SU-DHL-6 (cell line): Measurements from ENCODE around the gene EMC9.
A peak's percentile ranks its signal among the peaks of the same experiment; 100 is the strongest.
"Not testable (repeated sequence)": the region's sequence is repeated elsewhere in the genome, so short reads cannot be mapped to it uniquely, and the experiment has no call there.

Experiments used
- H2AFZ ChIP-seq: fragments of 200-600 bp; sonication (generic); 2 replicates; pipeline ENCODE4 v1.6.1; 2014; ENCODE audit warnings: low read depth, mild to moderate bottlenecking, moderate library complexity, mixed read lengths, antibody characterized with exemption, low read length; ENCODE audit not compliant: severe bottlenecking
- H3F3A ChIP-seq: fragments of 200-600 bp; shearing (Covaris generic); 2 replicates; pipeline ENCODE4 v1.6.0; 2016; ENCODE audit warnings: antibody characterized with exemption, mild to moderate bottlenecking; ENCODE audit not compliant: insufficient read depth
- H3K27ac ChIP-seq: fragments of 200-600 bp; sonication (generic); 2 replicates; pipeline ENCODE4 v1.5.1; 2016; ENCODE audit warnings: low read depth, mild to moderate bottlenecking, low read length, moderate library complexity, mixed read lengths
- H3K27me3 ChIP-seq: fragments of 200-600 bp; sonication (generic), shearing (Covaris generic); 2 replicates; pipeline ENCODE4 v1.6.0; 2014; ENCODE audit warnings: mild to moderate bottlenecking, low read length
- H3K36me3 ChIP-seq: fragments of 200-600 bp; sonication (generic); 2 replicates; pipeline ENCODE4 v1.6.1; 2014; ENCODE audit warnings: mild to moderate bottlenecking, low read length, mixed read lengths
- H3K4me2 ChIP-seq: fragments of 300-600, 200-600 bp; shearing (Covaris generic), sonication (generic); 2 replicates; pipeline ENCODE4 v1.6.0; 2014; ENCODE audit warnings: low read length, low read depth, mild to moderate bottlenecking; ENCODE audit not compliant: poor library complexity, severe bottlenecking
- H3K4me3 ChIP-seq: fragments of 200-600 bp; sonication (generic); 2 replicates; pipeline ENCODE4 v1.5.1; 2014; ENCODE audit warnings: antibody characterized with exemption, low read length, mild to moderate bottlenecking, mixed read lengths; ENCODE audit not compliant: insufficient read depth, poor library complexity, severe bottlenecking
- H3K79me2 ChIP-seq: fragments of 200-600 bp; sonication (generic); 2 replicates; pipeline ENCODE4 v1.6.1; 2014; ENCODE audit warnings: mild to moderate bottlenecking, low read length, moderate library complexity; ENCODE audit not compliant: insufficient read depth
- H3K9ac ChIP-seq: fragments of 200-600 bp; sonication (generic); 2 replicates; pipeline ENCODE4 v1.7.0; 2014; ENCODE audit warnings: mild to moderate bottlenecking, low read length
- H3K9me2 ChIP-seq: fragments of 200-600 bp; sonication (generic); replicated peaks from 2 replicates; pipeline ENCODE4 v1.6.1; 2014; ENCODE audit warnings: low read length; ENCODE audit not compliant: insufficient read depth
- H3K9me3 ChIP-seq: fragments of 200-600 bp; sonication (generic); 2 replicates; pipeline ENCODE4 v1.6.1; 2014; ENCODE audit warnings: low read length, mixed read lengths; ENCODE audit not compliant: insufficient read depth
- H4K20me1 ChIP-seq: fragments of 200-600 bp; sonication (generic); 2 replicates; pipeline ENCODE4 v1.6.1; 2014; ENCODE audit warnings: low read depth, mild to moderate bottlenecking, antibody characterized with exemption, low read length, moderate library complexity, mixed read lengths
- CTCF ChIP-seq: fragments of 200-600 bp; sonication (generic); IDR thresholded peaks from one replicate; pipeline ENCODE4 v1.5.1; 2017; ENCODE audit warnings: antibody characterized with exemption, mild to moderate bottlenecking, low read length, moderate library complexity; ENCODE audit not compliant: insufficient read depth, poor library complexity, severe bottlenecking
- EZH2phosphoT487 ChIP-seq: fragments of 200-600 bp; sonication (generic), shearing (Covaris generic); conservative IDR thresholded peaks from 2 replicates; pipeline ENCODE4 v1.6.1; 2018; ENCODE audit warnings: mild to moderate bottlenecking, antibody characterized with exemption, low read length, moderate library complexity, mixed read lengths

Gene EMC9

GRCh38 chr14:24110060-24110459 lies 31.3 kb downstream of the EMC9 start:
- H3K9me3 ChIP-seq, result no peaks in the 10 kb centered on the region
- no peak overlapping the region for H3K27ac ChIP-seq
- H4K20me1 ChIP-seq, result no peaks in the 10 kb centered on the region
- H3K9ac ChIP-seq, result no peak overlapping the region
- no peak overlapping the region for H3K4me2 ChIP-seq
- H3K9me2 ChIP-seq, result no peaks in the 10 kb centered on the region
- H3F3A ChIP-seq, result peaks cover 16% of the 10 kb centered on the region; the same call in 1 of the 2 replicates
- no peak overlapping the region for H2AFZ ChIP-seq
- no peaks in the 10 kb centered on the region for H3K36me3 ChIP-seq
- H3K4me3 ChIP-seq, result no peak overlapping the region
- TF ChIP-seq CTCF (no peak), EZH2phosphoT487 (no peak)
- H3K79me2 ChIP-seq, result no peaks in the 10 kb centered on the region; the same call in 1 of the 2 replicates
- no peaks in the 10 kb centered on the region for H3K27me3 ChIP-seq

GRCh38 chr14:24108336-24108874 lies 33.0 kb downstream of the EMC9 start:
- H3K79me2 ChIP-seq, result no peaks in the 10 kb centered on the region; the same call in 1 of the 2 replicates
- no peaks in the 10 kb centered on the region for H3K27me3 ChIP-seq
- no peaks in the 10 kb centered on the region for H3K9me2 ChIP-seq
- peak overlapping the region; percentile 22; the same call in 1 of the 2 replicates for H3K9ac ChIP-seq
- peaks cover 4% of the 10 kb centered on the region; the same call in 1 of the 2 replicates for H3K36me3 ChIP-seq
- no peaks in the 10 kb centered on the region for H3K9me3 ChIP-seq
- peak overlapping the region; percentile 18 for H3K4me2 ChIP-seq
- no peak overlapping the region for H3K27ac ChIP-seq
- peak overlapping the region; percentile 37 for H2AFZ ChIP-seq
- no peaks in the 10 kb centered on the region for H4K20me1 ChIP-seq
- no peak overlapping the region for H3K4me3 ChIP-seq
- TF ChIP-seq EZH2phosphoT487 (no peak), CTCF (no peak)
- peaks cover 16% of the 10 kb centered on the region; the same call in 1 of the 2 replicates for H3F3A ChIP-seq

- Histone ChIP-seq H2AFZ (no peak overlapping the region), H3K79me2 (no peaks in the 10 kb centered on the region), H3K9me3 (no peaks in the 10 kb centered on the region), H3K36me3 (peaks cover 4% of the 10 kb centered on the region; the same call in 1 of the 2 replicates), H3K27ac (no peak overlapping the region), H3K4me3 (no peak overlapping the region), H4K20me1 (no peaks in the 10 kb centered on the region), H3K4me2 (no peak overlapping the region), H3K9ac (no peak overlapping the region), H3F3A (peaks cover 16% of the 10 kb centered on the region; the same call in 1 of the 2 replicates), H3K27me3 (no peaks in the 10 kb centered on the region), H3K9me2 (no peaks in the 10 kb centered on the region)
- no peak for TF ChIP-seq CTCF
- TF ChIP-seq EZH2phosphoT487, result no peak
Measured at GRCh38 chr14:24106672-24107271, 34.6 kb downstream of the EMC9 start.

- H3K27me3 ChIP-seq, H3K4me2 ChIP-seq, H3K27ac ChIP-seq, H3K9me2 ChIP-seq, H4K20me1 ChIP-seq, H3K79me2 ChIP-seq, H3K4me3 ChIP-seq, H3K9me3 ChIP-seq, H3K9ac ChIP-seq, H3K36me3 ChIP-seq, H2AFZ ChIP-seq: not testable (repeated sequence)
- H3F3A ChIP-seq, result peaks cover 11% of the 10 kb centered on the region; the same call in 1 of the 2 replicates
Measured at GRCh38 chr14:24105609-24106239, 35.7 kb downstream of the EMC9 start.
